ENCODE data around the gene CRKL. TPM values are rescaled to one million over a fixed set of nuclear protein-coding genes. Genes with fewer than 3 reads are reported as not detected.
"Not testable (repeated sequence)": the region's sequence is repeated elsewhere in the genome, so short reads cannot be mapped to it uniquely, and the experiment has no call there.

Gene CRKL
- total RNA-seq, 1 donor = 38.4 TPM

GRCh38 chr22:20937031-20937793 lies 20.0 kb downstream of the CRKL start:
- Histone ChIP-seq H3K36me3 (ENCODE audit: insufficient read depth, low read length) (peaks cover 27% of the 10 kb centered on the region), H3K9me3 (ENCODE audit: low read depth, low read length) (no peaks in the 10 kb centered on the region), H3K4me3 (ENCODE audit: insufficient read depth, low read length) (no peak overlapping the region), H3K27me3 (ENCODE audit: insufficient read depth, low read length) (no peaks in the 10 kb centered on the region), H3K4me2 (ENCODE audit: insufficient read depth, low read length) (no peak overlapping the region), H4K20me1 (ENCODE audit: insufficient read depth, low read length) (peaks cover 75% of the 10 kb centered on the region), H3K79me2 (ENCODE audit: insufficient read depth, low read length) (peaks cover 96% of the 10 kb centered on the region), H3K27ac (ENCODE audit: low read depth, low read length) (no peak overlapping the region), H2AFZ (ENCODE audit: low read length) (no peak overlapping the region), H3K4me1 (ENCODE audit: insufficient read depth, low read length) (no peaks in the 10 kb centered on the region)
- no peak for TF ChIP-seq CTCF (IDR thresholded peaks at IDR 0.05; ENCODE audit: extremely low read depth, low read depth, low read length)
- no peak for DNase-seq (ENCODE audit: insufficient read length, low spot score, missing footprints)

- no peaks in the 10 kb centered on the region for H3K27me3 ChIP-seq (ENCODE audit: insufficient read depth, low read length)
- peaks cover 74% of the 10 kb centered on the region for H4K20me1 ChIP-seq (ENCODE audit: insufficient read depth, low read length)
- peaks cover 96% of the 10 kb centered on the region for H3K79me2 ChIP-seq (ENCODE audit: insufficient read depth, low read length)
- no peak overlapping the region for H3K27ac ChIP-seq (ENCODE audit: low read depth, low read length)
- no peak overlapping the region for H3K4me3 ChIP-seq (ENCODE audit: insufficient read depth, low read length)
- no peak for DNase-seq (ENCODE audit: insufficient read length, low spot score, missing footprints)
- no peaks in the 10 kb centered on the region for H3K9me3 ChIP-seq (ENCODE audit: low read depth, low read length)
- TF ChIP-seq CTCF (IDR thresholded peaks at IDR 0.05; ENCODE audit: extremely low read depth, low read depth, low read length) = no peak
- no peaks in the 10 kb centered on the region for H3K4me1 ChIP-seq (ENCODE audit: insufficient read depth, low read length)
- no peak overlapping the region for H3K4me2 ChIP-seq (ENCODE audit: insufficient read depth, low read length)
- H3K36me3 ChIP-seq (ENCODE audit: insufficient read depth, low read length) = peaks cover 27% of the 10 kb centered on the region
- H2AFZ ChIP-seq (ENCODE audit: low read length) = no peak overlapping the region
These were observed 20.8 kb downstream of the CRKL start for GRCh38 chr22:20937794-20938671.

DNA sequence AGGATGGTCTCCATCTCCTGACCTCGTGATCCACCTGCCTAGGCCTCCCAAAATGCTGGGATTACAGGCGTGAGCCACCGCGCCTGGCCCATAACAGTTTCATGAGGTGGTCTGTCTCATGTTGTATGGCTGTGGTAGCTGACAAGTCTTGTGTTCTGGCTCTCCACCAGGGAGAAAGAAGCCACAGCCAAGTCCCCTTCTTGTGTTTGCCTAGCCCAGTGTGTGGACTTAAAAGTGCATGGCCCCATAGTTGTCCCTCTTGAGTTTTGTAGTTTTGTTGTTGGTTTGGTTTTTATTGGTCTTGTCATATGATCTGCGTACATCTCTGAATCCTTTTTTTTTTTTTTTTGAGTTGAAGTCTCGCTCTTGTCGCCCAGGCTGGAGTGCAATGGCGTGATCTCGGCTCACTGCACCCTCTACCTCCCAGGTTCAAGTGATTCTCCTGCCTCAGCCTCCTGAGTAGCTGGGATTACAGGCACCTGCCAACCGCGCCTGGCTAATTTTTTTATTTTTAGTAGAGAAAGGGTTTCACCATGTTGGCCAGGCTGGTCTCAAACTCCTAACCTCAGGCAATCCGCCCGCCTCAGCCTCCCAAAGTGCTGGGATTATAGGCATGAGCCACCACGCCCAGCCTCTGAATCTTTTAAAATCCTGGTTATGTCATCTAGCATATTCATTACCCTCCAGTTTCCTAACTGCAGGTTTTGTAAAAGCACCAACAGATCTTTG lies 22.4 kb downstream of the CRKL start:
- peaks cover 76% of the 10 kb centered on the region for H4K20me1 ChIP-seq (ENCODE audit: insufficient read depth, low read length)
- not testable (repeated sequence) for H3K4me1 ChIP-seq (ENCODE audit: insufficient read depth, low read length); H3K4me2 ChIP-seq (ENCODE audit: insufficient read depth, low read length)

GRCh38 chr22:20940186-20940651 lies 23.0 kb downstream of the CRKL start:
- TF ChIP-seq CTCF (IDR thresholded peaks at IDR 0.05; ENCODE audit: extremely low read depth, low read depth, low read length) = no peak
- Histone ChIP-seq H4K20me1 (ENCODE audit: insufficient read depth, low read length) (peaks cover 73% of the 10 kb centered on the region), H3K27me3 (ENCODE audit: insufficient read depth, low read length) (no peaks in the 10 kb centered on the region), H3K4me3 (ENCODE audit: insufficient read depth, low read length) (no peak overlapping the region), H3K79me2 (ENCODE audit: insufficient read depth, low read length) (peaks cover 96% of the 10 kb centered on the region), H3K4me1 (ENCODE audit: insufficient read depth, low read length) (peaks cover under 1% of the 10 kb centered on the region), H3K27ac (ENCODE audit: low read depth, low read length) (no peak overlapping the region), H3K36me3 (ENCODE audit: insufficient read depth, low read length) (peaks cover 12% of the 10 kb centered on the region), H2AFZ (ENCODE audit: low read length) (no peak overlapping the region), H3K4me2 (ENCODE audit: insufficient read depth, low read length) (no peak overlapping the region), H3K9me3 (ENCODE audit: low read depth, low read length) (no peaks in the 10 kb centered on the region)
- DNase-seq (ENCODE audit: insufficient read length, low spot score, missing footprints) = no peak

More for the DNA sequence above, 22.4 kb downstream of the CRKL start:
- H2AFZ ChIP-seq (ENCODE audit: low read length); H3K27me3 ChIP-seq (ENCODE audit: insufficient read depth, low read length); H3K9me3 ChIP-seq (ENCODE audit: low read depth, low read length); H3K27ac ChIP-seq (ENCODE audit: low read depth, low read length); H3K4me3 ChIP-seq (ENCODE audit: insufficient read depth, low read length); DNase-seq (ENCODE audit: insufficient read length, low spot score, missing footprints): not testable (repeated sequence)
- peaks cover 15% of the 10 kb centered on the region for H3K36me3 ChIP-seq (ENCODE audit: insufficient read depth, low read length)
- peaks cover 96% of the 10 kb centered on the region for H3K79me2 ChIP-seq (ENCODE audit: insufficient read depth, low read length)
